Suprapubic skin (tissue), 4 donors: ENCODE data around the gene PRKACG. TPM values are rescaled to one million over a fixed set of nuclear protein-coding genes. Genes with fewer than 3 reads are reported as not detected.

Experiments
- DNase-seq, 2 donors: peaks; one replicate each; pipeline ENCODE4 v3.0.0-alpha.2; 2019; ENCODE audit warnings: low spot score in 2 of 2
- H3K27ac ChIP-seq: fragments of 200-600 bp; sonication (generic); one replicate; pipeline ENCODE4 v1.5.1; 2019
- H3K27me3 ChIP-seq: fragments of 200-600 bp; sonication (generic); one replicate; pipeline ENCODE4 v1.5.1; 2019
- H3K36me3 ChIP-seq: fragments of 200-600 bp; sonication (generic); one replicate; pipeline ENCODE4 v1.5.1; 2019
- H3K4me1 ChIP-seq: fragments of 200-600 bp; sonication (generic); one replicate; pipeline ENCODE4 v1.5.1; 2019
- H3K4me3 ChIP-seq: fragments of 200-600 bp; sonication (generic); one replicate; pipeline ENCODE4 v1.5.1; 2019; ENCODE audit warnings: mild to moderate bottlenecking
- H3K9me3 ChIP-seq: fragments of 200-600 bp; sonication (generic); one replicate; pipeline ENCODE4 v1.5.1; 2019
- EP300 ChIP-seq: sonication (generic); formaldehyde crosslinking; IDR thresholded peaks from one replicate; pipeline ENCODE4 v1.6.1; 2017; ENCODE audit warnings: antibody characterized with exemption
- POLR2A ChIP-seq, 2 donors: fragments of 450-650 bp; IDR thresholded peaks; one replicate each; pipeline ENCODE4 v1.6.1; 2017; ENCODE audit warnings: antibody characterized with exemption in 2 of 2, mild to moderate bottlenecking in 2 of 2, moderate library complexity in 2 of 2
- POLR2AphosphoS5 ChIP-seq, 3 donors: sonication (generic); formaldehyde crosslinking; IDR thresholded peaks; one replicate each; pipeline ENCODE4 v1.6.1; 2017; ENCODE audit warnings: antibody characterized with exemption in 3 of 3
- WGBS: methylation state at CpG from one replicate; pipeline ENCODE4 v1.1.5; 2018; 5-methylcytosine and 5-hydroxymethylcytosine counted together
- total RNA-seq, 4 donors: library from RNA; depleted of rRNA; stranded (reverse); fragments of >200 nt; gene quantifications; one replicate each; pipeline ENCODE4 v1.1.0, GENCODE V29; 2016
- TF ChIP-seq, protein P1 (sequence below), 2 donors: fragments of 200-600 bp in 1 of 2; fragments of 450-650 bp in 1 of 2; sonication (generic) in 1 of 2; IDR thresholded peaks; one replicate each; pipeline ENCODE4 v1.5.1; 2016 to 2019; ENCODE audit warnings: antibody characterized with exemption in 2 of 2, mild to moderate bottlenecking in 1 of 2, moderate library complexity in 1 of 2

The PRKACG gene
- total RNA-seq, 4 donors from 2014 or later, result not detected

DNA sequence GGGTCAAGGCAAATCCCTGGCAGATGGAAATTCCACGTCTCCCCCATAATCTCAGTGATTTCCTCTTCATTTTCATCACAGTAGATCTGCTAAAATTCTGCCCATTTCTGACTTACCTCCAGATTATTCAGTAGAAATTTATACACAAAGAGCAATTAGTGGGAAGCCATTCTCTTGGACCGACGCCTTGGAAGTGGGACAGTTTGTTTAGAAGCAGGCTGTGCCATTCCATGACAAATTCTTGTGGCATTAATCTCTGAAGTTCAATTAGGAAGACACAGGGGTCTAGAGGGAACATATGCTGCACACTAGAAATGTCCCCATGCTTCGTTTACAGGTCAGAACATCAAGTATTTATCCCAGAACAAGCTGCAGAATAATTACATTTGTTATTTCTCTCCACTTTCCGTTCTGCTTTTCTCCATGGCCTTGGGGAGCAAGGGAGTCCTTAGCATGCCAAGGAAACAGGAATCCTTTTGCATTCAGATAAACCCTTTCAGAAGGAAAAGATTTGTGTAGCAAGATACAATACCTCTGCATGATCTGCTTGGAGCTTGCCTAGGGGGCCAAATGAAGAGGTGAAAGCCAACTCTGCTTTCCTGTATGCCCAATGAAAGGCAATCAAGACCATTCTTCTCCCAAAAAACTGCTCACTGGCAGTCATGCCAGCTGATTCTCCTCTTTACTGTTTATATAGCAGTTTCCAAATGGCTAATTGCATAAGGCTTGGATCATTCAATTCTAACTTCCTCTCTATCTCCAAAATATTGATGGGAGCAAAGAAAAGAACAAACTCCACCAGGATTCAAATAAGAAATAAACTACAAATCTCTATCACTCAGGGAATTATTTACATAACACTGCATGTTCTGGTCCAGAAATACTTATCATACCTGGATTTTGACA is 2.5 kb upstream of the PRKACG start:
- TF ChIP-seq EP300 (no peak), POLR2A (IDR thresholded peaks at IDR 0.05) (no peak)
- TF ChIP-seq, protein P1, sequence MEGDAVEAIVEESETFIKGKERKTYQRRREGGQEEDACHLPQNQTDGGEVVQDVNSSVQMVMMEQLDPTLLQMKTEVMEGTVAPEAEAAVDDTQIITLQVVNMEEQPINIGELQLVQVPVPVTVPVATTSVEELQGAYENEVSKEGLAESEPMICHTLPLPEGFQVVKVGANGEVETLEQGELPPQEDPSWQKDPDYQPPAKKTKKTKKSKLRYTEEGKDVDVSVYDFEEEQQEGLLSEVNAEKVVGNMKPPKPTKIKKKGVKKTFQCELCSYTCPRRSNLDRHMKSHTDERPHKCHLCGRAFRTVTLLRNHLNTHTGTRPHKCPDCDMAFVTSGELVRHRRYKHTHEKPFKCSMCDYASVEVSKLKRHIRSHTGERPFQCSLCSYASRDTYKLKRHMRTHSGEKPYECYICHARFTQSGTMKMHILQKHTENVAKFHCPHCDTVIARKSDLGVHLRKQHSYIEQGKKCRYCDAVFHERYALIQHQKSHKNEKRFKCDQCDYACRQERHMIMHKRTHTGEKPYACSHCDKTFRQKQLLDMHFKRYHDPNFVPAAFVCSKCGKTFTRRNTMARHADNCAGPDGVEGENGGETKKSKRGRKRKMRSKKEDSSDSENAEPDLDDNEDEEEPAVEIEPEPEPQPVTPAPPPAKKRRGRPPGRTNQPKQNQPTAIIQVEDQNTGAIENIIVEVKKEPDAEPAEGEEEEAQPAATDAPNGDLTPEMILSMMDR (IDR thresholded peaks at IDR 0.05), result no peak
- WGBS, result 64% methylated on average over 5 of the region's 5 CpGs

DNA sequence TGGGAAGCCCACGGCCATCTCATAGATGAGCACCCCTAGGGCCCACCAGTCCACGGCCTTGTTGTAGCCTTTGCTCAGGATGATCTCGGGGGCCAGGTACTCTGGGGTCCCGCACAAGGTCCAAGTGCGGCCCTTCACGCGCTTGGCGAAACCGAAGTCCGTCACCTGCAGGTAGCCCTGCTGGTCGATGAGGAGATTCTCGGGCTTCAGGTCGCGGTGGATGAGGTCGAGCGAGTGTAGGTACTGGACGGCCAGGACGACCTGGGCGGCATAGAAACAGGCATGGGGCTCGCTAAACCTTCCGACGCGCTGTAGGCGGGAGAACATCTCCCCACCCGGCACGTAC is 558 bp downstream of the PRKACG start:
- peaks cover 14% of the 10 kb centered on the region for H3K27me3 ChIP-seq
- WGBS, result 97% methylated on average over 26 of the region's 26 CpGs
- no peak for DNase-seq
- H3K9me3 ChIP-seq, result no peaks in the 10 kb centered on the region
- H3K36me3 ChIP-seq, result no peaks in the 10 kb centered on the region
- H3K27ac ChIP-seq, result no peak overlapping the region
- no peak overlapping the region for H3K4me3 ChIP-seq
- TF ChIP-seq, protein P1 (IDR thresholded peaks at IDR 0.05), result no peak
- TF ChIP-seq POLR2A (IDR thresholded peaks at IDR 0.05) (no peak), EP300 (no peak), POLR2AphosphoS5 (IDR thresholded peaks at IDR 0.05) (no peak)
- H3K4me1 ChIP-seq, result no peaks in the 10 kb centered on the region

More for the DNA sequence above, 2.5 kb upstream of the PRKACG start:
- Histone ChIP-seq H3K27ac (no peak overlapping the region), H3K4me3 (no peak overlapping the region), H3K27me3 (peaks cover 15% of the 10 kb centered on the region), H3K9me3 (no peaks in the 10 kb centered on the region), H3K36me3 (no peaks in the 10 kb centered on the region), H3K4me1 (no peaks in the 10 kb centered on the region)
- no peak for DNase-seq

DNA sequence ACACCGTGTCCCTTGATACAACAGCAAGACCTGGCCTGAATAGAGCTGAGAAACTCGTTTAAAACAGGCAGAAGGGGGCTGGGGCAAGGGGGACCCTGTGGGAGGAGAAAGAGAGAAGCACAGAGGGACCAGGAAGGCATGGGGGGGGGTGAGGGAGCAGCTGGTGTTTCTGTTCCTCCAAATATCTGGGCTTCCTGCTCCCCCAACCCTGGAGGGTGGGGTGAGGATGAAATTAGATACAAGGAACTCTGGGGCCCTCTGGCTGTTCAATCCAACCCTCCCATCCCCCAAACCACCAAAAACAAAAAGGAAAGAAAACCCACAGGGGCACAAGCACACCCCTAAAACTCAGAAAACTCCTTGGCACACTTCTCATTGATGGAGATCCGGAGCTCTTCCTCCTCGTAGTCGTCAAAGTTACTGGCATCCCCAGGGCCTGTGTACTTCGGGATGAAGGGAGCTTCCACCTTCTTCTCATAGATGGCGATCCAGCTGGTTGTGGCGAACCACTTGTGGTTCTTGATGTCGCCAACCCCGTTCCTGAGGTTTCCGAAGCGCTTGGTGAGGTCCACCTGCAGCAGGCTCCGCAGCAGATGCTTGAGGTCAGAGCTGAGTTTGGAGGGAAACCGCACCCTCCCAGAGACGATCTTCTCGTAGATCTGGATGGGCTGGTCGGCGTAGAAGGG is 1.1 kb downstream of the PRKACG start:
- Histone ChIP-seq H3K9me3 (no peaks in the 10 kb centered on the region), H3K4me3 (no peak overlapping the region), H3K4me1 (no peaks in the 10 kb centered on the region), H3K36me3 (no peaks in the 10 kb centered on the region), H3K27me3 (peaks cover 16% of the 10 kb centered on the region), H3K27ac (no peak overlapping the region)
- DNase-seq, result no peak
- TF ChIP-seq, protein P1 (IDR thresholded peaks at IDR 0.05), result no peak
- no peak for TF ChIP-seq POLR2AphosphoS5 (IDR thresholded peaks at IDR 0.05)
- no peak for TF ChIP-seq POLR2A (IDR thresholded peaks at IDR 0.05)
- TF ChIP-seq EP300, result no peak
- 73% methylated on average over 17 of the region's 18 CpGs for WGBS

DNA sequence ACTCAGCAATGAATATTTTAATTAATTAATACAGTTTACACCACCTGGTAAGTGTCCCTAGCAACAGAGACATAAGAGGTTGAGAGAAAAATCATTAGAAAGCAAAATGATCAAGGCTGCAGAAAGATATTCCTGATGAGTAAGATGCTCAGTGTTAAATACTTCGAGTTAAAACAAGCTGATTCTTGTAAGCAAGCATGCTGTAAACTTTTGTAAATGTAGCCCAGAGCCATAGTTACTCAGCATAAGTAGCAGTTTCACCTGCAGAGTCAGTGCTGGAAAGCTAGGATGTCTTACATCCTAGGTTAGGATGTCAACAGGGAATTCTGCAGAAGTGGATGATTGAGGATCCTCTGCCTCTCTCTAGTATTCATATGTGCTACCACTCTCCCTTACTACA is 4.2 kb downstream of the PRKACG start:
- no peak for DNase-seq
- no peaks in the 10 kb centered on the region for H3K4me1 ChIP-seq
- TF ChIP-seq, protein P1 (IDR thresholded peaks at IDR 0.05), result no peak
- TF ChIP-seq POLR2A (IDR thresholded peaks at IDR 0.05) (no peak), EP300 (no peak), POLR2AphosphoS5 (IDR thresholded peaks at IDR 0.05) (no peak)
- no peak overlapping the region for H3K4me3 ChIP-seq
- no peaks in the 10 kb centered on the region for H3K9me3 ChIP-seq
- no peaks in the 10 kb centered on the region for H3K36me3 ChIP-seq
- peaks cover 33% of the 10 kb centered on the region for H3K27me3 ChIP-seq
- 31% methylated on average over 1 of the region's 1 CpG for WGBS
- no peak overlapping the region for H3K27ac ChIP-seq

DNA sequence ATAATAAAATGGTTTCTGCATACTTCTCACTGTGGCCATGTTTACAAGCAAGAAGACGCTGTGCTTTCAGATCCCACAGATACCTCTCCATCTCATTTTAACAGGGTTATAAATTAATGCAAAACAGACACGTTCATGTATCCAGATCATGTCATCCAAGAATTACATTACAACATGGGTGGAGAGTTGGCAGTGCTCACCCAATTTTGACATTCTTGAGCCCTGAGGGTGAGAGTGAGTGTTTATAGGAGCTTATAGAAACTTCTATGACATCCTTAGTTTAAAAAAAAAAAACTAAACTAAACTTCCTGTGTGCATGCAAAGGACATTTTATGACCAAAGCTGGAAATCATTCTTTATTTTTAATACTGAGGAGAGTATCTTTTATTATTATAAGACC is 9.1 kb downstream of the PRKACG start:
- H3K27ac ChIP-seq, result no peak overlapping the region
- no peaks in the 10 kb centered on the region for H3K4me1 ChIP-seq
- no peak for DNase-seq
- TF ChIP-seq, protein P1 (IDR thresholded peaks at IDR 0.05), result no peak
- no peak for TF ChIP-seq POLR2AphosphoS5 (IDR thresholded peaks at IDR 0.05)
- no peak for TF ChIP-seq EP300
- no peak for TF ChIP-seq POLR2A (IDR thresholded peaks at IDR 0.05)
- H3K4me3 ChIP-seq, result no peak overlapping the region
- H3K9me3 ChIP-seq, result no peaks in the 10 kb centered on the region
- H3K27me3 ChIP-seq, result peaks cover 41% of the 10 kb centered on the region
- 12% methylated on average over 2 of the region's 2 CpGs for WGBS
- H3K36me3 ChIP-seq, result no peaks in the 10 kb centered on the region
